AG10803 (cell line): ENCODE measurements around the gene NDUFB10.

Source experiments
- DNase-seq: peaks from one replicate; pipeline ENCODE4 v3.0.0; 2010; ENCODE audit warnings: low read depth
- H3K4me3 ChIP-seq: 2 replicates; pipeline ENCODE4 v1.5.1; 2011; ENCODE audit warnings: mild to moderate bottlenecking, low read length, control low read depth
- CTCF ChIP-seq: conservative IDR thresholded peaks from 2 replicates; pipeline ENCODE4 v1.5.1; 2011; ENCODE audit warnings: mild to moderate bottlenecking, low read length, control low read depth, inconsistent platforms

NDUFB10 gene

GRCh38 chr16:1982013-1982433, 22.7 kb downstream of the NDUFB10 start:
- no peak overlapping the region for H3K4me3 ChIP-seq
- TF ChIP-seq CTCF = no peak
- no peak for DNase-seq

- DNase-seq = no peak
- peak overlapping the region; percentile 63 for H3K4me3 ChIP-seq
- TF ChIP-seq CTCF = no peak; the same call in 1 of the 2 replicates
Measured at GRCh38 chr16:1982991-1983543, 23.7 kb downstream of the NDUFB10 start.

GRCh38 chr16:1983544-1984346, 24.4 kb downstream of the NDUFB10 start, which contains the start of gene GFER:
GFER (plus strand) TSS chr16:1984193; CDS start chr16:1984219, 26 bp downstream.
- peak; percentile 34 for TF ChIP-seq CTCF
- DNase-seq = peak; percentile 92
- H3K4me3 ChIP-seq = peak within 1 kb of the TSS; percentile 76

GRCh38 chr16:1984347-1985225, 25.2 kb downstream of the NDUFB10 start:
- no peak for DNase-seq
- H3K4me3 ChIP-seq = peak overlapping the region; percentile 76
- TF ChIP-seq CTCF = no peak

- H3K4me3 ChIP-seq = peak overlapping the region; percentile 76; the same call in 1 of the 2 replicates
- DNase-seq = no peak
- no peak for TF ChIP-seq CTCF
Measured at GRCh38 chr16:1985466-1986150, 26.3 kb downstream of the NDUFB10 start.

- H3K4me3 ChIP-seq = no peak overlapping the region
- no peak for DNase-seq
Measured at GRCh38 chr16:1987198-1987597, 27.9 kb downstream of the NDUFB10 start.

More at GRCh38 chr16:1987198-1987597, 27.9 kb downstream of the NDUFB10 start:
- no peak for TF ChIP-seq CTCF
